LNCaP clone FGC (cell line): ENCODE results near the gene AKR1D1.
"Not testable (repeated sequence)": the region's sequence is repeated elsewhere in the genome, so short reads cannot be mapped to it uniquely, and the experiment has no call there.

ENCODE experiments used
- DNase-seq: peaks from one replicate; pipeline ENCODE4 v3.0.0-alpha.2; 2011; ENCODE audit warnings: low read depth
- H3K4me3 ChIP-seq: 2 replicates; pipeline ENCODE4 v1.5.1; 2011; ENCODE audit warnings: mild to moderate bottlenecking, low read depth, low read length, control low read depth
- TF ChIP-seq, protein P1 (sequence below): IDR thresholded peaks from 2 replicates; pipeline ENCODE4 v1.5.1; 2012; ENCODE audit warnings: mild to moderate bottlenecking; ENCODE audit not compliant: control insufficient read depth, insufficient read depth; ENCODE audit errors: extremely low read depth

The AKR1D1 gene

DNA sequence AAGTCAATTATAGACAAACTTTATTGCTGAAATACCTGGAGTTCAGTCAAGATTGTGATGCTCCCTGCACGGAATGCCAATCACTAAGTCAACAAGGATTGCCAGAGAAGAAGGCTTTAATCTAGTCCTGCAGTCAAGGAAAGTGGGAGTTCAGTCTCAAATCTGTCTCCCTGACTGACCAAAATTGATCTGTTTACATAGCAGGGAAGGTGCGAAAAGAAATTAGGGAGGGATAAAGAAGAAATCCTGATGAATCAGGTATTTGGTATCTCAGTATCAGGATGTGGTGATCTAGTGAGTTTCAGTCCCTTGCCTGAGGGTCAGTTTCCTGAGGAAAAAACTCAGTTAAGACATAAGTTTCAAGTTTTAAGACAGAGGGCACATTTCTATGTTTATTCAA, 2.1 kb upstream of the AKR1D1 start:
- H3K4me3 ChIP-seq: no peak overlapping the region
- no peak for DNase-seq
- TF ChIP-seq, protein P1, sequence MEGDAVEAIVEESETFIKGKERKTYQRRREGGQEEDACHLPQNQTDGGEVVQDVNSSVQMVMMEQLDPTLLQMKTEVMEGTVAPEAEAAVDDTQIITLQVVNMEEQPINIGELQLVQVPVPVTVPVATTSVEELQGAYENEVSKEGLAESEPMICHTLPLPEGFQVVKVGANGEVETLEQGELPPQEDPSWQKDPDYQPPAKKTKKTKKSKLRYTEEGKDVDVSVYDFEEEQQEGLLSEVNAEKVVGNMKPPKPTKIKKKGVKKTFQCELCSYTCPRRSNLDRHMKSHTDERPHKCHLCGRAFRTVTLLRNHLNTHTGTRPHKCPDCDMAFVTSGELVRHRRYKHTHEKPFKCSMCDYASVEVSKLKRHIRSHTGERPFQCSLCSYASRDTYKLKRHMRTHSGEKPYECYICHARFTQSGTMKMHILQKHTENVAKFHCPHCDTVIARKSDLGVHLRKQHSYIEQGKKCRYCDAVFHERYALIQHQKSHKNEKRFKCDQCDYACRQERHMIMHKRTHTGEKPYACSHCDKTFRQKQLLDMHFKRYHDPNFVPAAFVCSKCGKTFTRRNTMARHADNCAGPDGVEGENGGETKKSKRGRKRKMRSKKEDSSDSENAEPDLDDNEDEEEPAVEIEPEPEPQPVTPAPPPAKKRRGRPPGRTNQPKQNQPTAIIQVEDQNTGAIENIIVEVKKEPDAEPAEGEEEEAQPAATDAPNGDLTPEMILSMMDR: no peak

DNA sequence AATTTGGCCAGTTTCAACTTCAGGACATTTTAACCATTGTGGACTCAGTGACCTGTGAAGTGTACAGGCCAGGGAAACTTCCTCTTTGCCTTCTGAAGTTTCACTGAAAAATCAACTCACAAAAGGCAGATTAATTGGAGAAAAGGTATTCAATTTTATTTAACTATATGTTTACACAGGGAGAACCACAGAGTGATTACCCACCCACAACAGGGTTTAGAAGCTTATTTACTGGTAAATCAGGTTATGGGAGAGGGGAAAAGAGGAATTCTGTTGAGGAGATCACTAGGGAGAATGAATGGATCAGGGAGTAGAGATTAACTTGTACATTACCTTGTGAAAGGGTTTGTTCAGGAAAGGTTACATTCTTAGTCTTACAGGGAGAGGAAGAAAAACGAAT, 1.7 kb upstream of the AKR1D1 start:
- TF ChIP-seq, protein P1: no peak
- DNase-seq: no peak
- no peak overlapping the region for H3K4me3 ChIP-seq

DNA sequence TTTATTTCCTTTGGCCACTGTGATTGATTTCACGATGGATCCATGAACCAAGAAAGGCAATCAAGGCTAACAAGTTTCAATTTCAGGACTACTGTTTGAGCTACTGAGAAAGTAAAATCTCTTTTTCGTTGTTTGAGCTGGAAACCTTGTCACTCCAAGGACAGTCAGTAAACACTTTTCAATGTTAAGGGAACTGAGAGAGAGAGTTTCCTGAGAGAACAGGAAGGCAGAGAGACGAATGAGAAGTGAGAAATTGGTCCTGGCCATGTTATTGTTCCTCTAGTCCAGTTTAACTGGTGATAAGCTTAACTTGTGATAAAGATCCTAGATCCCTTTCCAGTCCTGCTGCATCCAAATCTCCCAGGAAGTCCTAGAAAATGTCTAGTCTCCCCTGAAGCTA, 909 bp upstream of the AKR1D1 start:
- no peak overlapping the region for H3K4me3 ChIP-seq
- TF ChIP-seq, protein P1: no peak
- DNase-seq: no peak

DNA sequence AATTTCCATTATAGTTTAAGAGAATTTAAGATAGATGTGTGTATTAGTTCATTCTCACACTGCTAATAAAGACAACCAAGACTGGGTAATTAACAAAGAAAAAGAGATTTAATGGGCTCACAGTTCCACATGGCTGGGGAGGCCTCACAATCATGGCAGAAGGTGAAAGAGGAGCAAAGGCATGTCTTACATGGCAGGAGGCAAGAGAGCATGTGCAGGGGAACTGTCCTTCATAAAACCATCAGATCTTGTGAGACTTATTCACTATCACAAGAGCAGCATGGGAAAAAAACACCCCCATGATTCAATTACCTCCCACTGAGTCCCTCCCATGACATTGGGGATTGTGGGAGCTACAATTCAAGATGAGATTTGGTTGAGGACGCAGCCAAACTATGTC, 473 bp upstream of the AKR1D1 start:
- DNase-seq, H3K4me3 ChIP-seq: not testable (repeated sequence)

DNA sequence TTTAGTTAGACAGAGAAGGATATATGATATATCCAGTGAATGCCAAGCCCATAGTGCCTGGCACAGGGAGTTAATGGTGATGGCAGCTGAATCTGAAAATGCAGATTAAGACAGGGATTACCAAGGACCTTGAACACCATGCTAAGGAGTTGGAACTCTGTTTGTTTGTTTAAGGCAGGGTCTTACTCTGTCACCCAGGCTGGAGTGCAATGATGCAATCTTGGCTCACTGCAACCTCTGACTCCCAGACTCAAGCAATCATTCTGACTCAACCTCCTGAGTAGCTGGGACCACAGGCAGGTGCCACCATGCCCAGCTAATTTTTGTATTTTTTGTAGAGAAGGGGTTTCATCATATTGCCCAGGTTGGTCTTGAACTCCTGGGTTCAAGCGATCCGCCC, 1.6 kb downstream of the AKR1D1 start:
- TF ChIP-seq, protein P1: no peak
- DNase-seq: no peak
- H3K4me3 ChIP-seq: no peak overlapping the region

DNA sequence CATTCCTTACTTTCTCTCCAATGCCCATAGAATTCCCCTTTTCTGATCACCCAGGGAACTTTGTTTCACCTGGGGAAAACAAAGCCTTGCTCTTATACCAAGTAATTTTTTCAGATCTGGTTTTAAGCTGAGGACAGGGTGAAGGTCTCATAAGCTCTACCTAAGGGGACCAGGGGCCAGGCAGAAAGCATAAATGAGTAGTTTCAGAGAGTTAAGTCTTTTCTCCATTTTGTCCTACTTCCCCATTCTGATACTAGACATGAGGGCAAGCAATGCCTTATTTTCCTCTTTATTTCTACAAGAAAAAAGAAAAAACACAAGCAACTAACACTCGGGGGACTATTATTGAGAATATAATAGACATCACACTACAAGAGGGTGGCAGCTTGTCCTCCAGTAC, 2.9 kb downstream of the AKR1D1 start:
- TF ChIP-seq, protein P1: no peak
- no peak for DNase-seq
- H3K4me3 ChIP-seq: no peak overlapping the region

DNA sequence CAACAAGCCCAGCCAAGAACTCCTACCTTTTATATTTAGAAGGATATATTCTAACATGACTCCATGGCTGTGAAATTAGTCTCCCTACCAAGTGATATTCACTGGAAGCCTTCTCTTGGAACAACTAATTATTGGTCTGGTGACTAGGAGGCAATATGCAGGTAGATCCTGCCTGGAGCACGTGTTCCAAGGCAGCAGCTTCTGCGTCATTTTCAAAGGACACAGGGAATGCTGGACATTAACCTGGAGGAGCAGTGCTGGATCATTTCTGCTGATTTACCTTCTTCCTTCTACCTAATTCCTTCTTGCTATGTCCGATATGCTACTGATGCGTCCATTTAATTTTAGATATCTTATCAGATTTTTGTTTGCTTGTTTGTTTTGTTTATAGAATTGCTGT, 5.6 kb downstream of the AKR1D1 start:
- H3K4me3 ChIP-seq: no peak overlapping the region
- TF ChIP-seq, protein P1: no peak
- no peak for DNase-seq

DNA sequence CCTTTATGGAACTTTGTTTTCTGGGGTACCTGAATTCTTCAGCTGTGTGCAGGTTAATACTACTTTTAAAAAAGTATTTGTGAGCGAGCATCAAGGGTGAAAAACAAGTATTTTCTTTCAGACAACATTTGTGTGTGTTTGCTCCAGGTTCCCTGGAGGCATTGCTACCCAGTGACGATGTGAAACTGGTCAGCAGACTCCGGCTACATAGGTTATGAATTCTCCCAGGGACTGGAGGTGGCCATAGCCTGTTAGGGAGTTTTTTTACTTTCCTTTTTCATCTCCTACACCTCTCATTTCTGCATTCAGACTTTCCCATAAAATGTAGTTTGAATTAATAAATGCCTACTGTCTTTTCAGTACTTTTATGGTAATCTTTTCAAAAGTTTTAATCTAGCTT, 7.6 kb downstream of the AKR1D1 start:
- no peak for DNase-seq
- TF ChIP-seq, protein P1: no peak

More for the DNA sequence above, 7.6 kb downstream of the AKR1D1 start:
- H3K4me3 ChIP-seq: no peak overlapping the region
